ENCODE data around the gene LBHD2. TPM values are rescaled to one million over a fixed set of nuclear protein-coding genes. Genes with fewer than 3 reads are reported as not detected.

LBHD2 gene
- total and polyA plus RNA-seq, 2 experiments from 2014 or later = not detected

- TF ChIP-seq CTCF (IDR thresholded peaks at IDR 0.05; ENCODE audit: low read depth, low read length) = peak; percentile 34
- DNase-seq (ENCODE audit: low read depth in 1 of 2, low spot score in 1 of 2) = peak; percentile 57 to 62
- Histone ChIP-seq H3K4me1 (ENCODE audit: low read depth) (peaks cover 18% of the 10 kb centered on the region), H3K9me3 (ENCODE audit: low read depth) (no peaks in the 10 kb centered on the region), H3K27me3 (peaks cover 40% of the 10 kb centered on the region), H3K36me3 (no peaks in the 10 kb centered on the region), H3K27ac (no peak overlapping the region), H3K4me3 (no peak overlapping the region)
These were observed 19.7 kb downstream of the LBHD2 start for GRCh38 chr14:103103461-103104388.

GRCh38 chr14:103104389-103104653, 20.3 kb downstream of the LBHD2 start:
- Histone ChIP-seq H3K4me3 (no peak overlapping the region), H3K9me3 (ENCODE audit: low read depth) (no peaks in the 10 kb centered on the region), H3K36me3 (no peaks in the 10 kb centered on the region), H3K4me1 (ENCODE audit: low read depth) (peaks cover 13% of the 10 kb centered on the region), H3K27me3 (peaks cover 40% of the 10 kb centered on the region), H3K27ac (no peak overlapping the region)
- TF ChIP-seq CTCF (IDR thresholded peaks at IDR 0.05; ENCODE audit: low read depth, low read length) = no peak
- no peak for DNase-seq (ENCODE audit: low read depth in 1 of 2, low spot score in 1 of 2)

GRCh38 chr14:103104654-103105452, 20.8 kb downstream of the LBHD2 start:
- Histone ChIP-seq H3K4me3 (no peak overlapping the region), H3K36me3 (no peaks in the 10 kb centered on the region), H3K9me3 (ENCODE audit: low read depth) (no peaks in the 10 kb centered on the region), H3K27me3 (peaks cover 40% of the 10 kb centered on the region), H3K27ac (no peak overlapping the region), H3K4me1 (ENCODE audit: low read depth) (peaks cover 8% of the 10 kb centered on the region)
- peak; percentile 99 for TF ChIP-seq CTCF (IDR thresholded peaks at IDR 0.05; ENCODE audit: low read depth, low read length)
- DNase-seq (ENCODE audit: low read depth in 1 of 2, low spot score in 1 of 2) = peak; percentile 56 to 72

GRCh38 chr14:103105580-103106150, 21.7 kb downstream of the LBHD2 start:
- no peak for DNase-seq (ENCODE audit: low read depth in 1 of 2, low spot score in 1 of 2)
- Histone ChIP-seq H3K4me1 (ENCODE audit: low read depth) (peaks cover 7% of the 10 kb centered on the region), H3K9me3 (ENCODE audit: low read depth) (no peaks in the 10 kb centered on the region), H3K4me3 (no peak overlapping the region), H3K27me3 (peaks cover 40% of the 10 kb centered on the region), H3K36me3 (no peaks in the 10 kb centered on the region), H3K27ac (no peak overlapping the region)
- TF ChIP-seq CTCF (IDR thresholded peaks at IDR 0.05; ENCODE audit: low read depth, low read length) = no peak

GRCh38 chr14:103107455-103107854, 23.4 kb downstream of the LBHD2 start:
- no peak overlapping the region for H3K27ac ChIP-seq
- H3K27me3 ChIP-seq = peaks cover 29% of the 10 kb centered on the region
- peaks cover 14% of the 10 kb centered on the region for H3K4me1 ChIP-seq (ENCODE audit: low read depth)
- H3K9me3 ChIP-seq (ENCODE audit: low read depth) = no peaks in the 10 kb centered on the region
- no peak for TF ChIP-seq CTCF (IDR thresholded peaks at IDR 0.05; ENCODE audit: low read depth, low read length)
- H3K4me3 ChIP-seq = no peak overlapping the region
- no peak for DNase-seq (ENCODE audit: low read depth in 1 of 2, low spot score in 1 of 2)
- no peaks in the 10 kb centered on the region for H3K36me3 ChIP-seq

All from cardiac muscle cell (in vitro differentiated cells and primary cell).